GM12878 (cell line): ENCODE measurements around the gene FCGBP.
"Not testable (repeated sequence)": the region's sequence is repeated elsewhere in the genome, so short reads cannot be mapped to it uniquely, and the experiment has no call there.

Experiments used
- CEBPB ChIP-seq, 2 experiments: fragments of 150-350 bp in 1 of 2; IDR thresholded peaks; 2 replicates each; pipeline ENCODE4 v1.6.1; 2012 to 2014; ENCODE audit warnings: low read depth in 2 of 2, low read length in 2 of 2, borderline replicate concordance in 1 of 2, inconsistent platforms in 1 of 2
- EED ChIP-seq: sonication (generic); IDR thresholded peaks from 2 replicates; pipeline ENCODE4 v1.6.1; 2016; ENCODE audit warnings: antibody characterized with exemption, low read depth
- EGR1 ChIP-seq, 2 experiments: IDR thresholded peaks; 1 replicate in 1 of 2; 2 replicates in 1 of 2; pipeline ENCODE4 v1.6.1; 2011 to 2012; ENCODE audit warnings: low read depth in 2 of 2, low read length in 2 of 2, borderline replicate concordance in 1 of 2, mild to moderate bottlenecking in 1 of 2, moderate library complexity in 1 of 2
- NR2C2 ChIP-seq: IDR thresholded peaks from 2 replicates; pipeline ENCODE4 v1.6.1; 2011; ENCODE audit warnings: borderline replicate concordance, low read depth; ENCODE audit not compliant: control insufficient read depth, insufficient read length
- TF ChIP-seq, protein P1 (sequence below), 3 experiments: IDR thresholded peaks in 2 of 3; conservative IDR thresholded peaks in 1 of 3; 2 replicates each; pipeline ENCODE4 v1.5.1; 2011; ENCODE audit warnings: low read depth in 3 of 3, low read length in 3 of 3, mild to moderate bottlenecking in 3 of 3, control low read depth in 2 of 3, moderate library complexity in 2 of 3, inconsistent platforms in 1 of 3, mixed read lengths in 1 of 3; ENCODE audit not compliant: control insufficient read depth in 2 of 3, insufficient read depth in 1 of 3; ENCODE audit errors: extremely low read depth in 1 of 3

DNA sequence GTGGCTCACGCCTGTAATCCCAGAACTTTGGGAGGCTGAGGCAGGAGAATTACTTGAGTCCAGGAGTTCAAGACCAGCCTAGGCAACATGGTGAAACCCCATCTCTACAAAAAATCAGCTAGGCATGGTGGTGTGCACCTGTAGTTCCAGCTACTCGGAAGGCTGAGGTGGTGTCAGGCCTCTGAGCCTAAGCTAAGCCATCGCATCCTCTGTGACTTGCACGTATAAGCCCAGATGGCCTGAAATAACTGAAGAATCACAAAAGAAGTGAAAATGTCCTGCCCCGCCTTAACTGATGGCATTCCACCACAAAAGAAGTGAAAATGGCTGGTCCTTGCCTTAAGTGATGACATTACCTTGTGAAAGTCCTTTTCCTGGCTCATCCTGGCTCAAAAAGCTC is 23.5 kb upstream of the FCGBP start:
- not testable (repeated sequence) for TF ChIP-seq EED; CEBPB (IDR thresholded peaks at IDR 0.05; ENCODE audit: borderline replicate concordance in 1 of 2, low read depth in 2 of 2, low read length in 2 of 2); NR2C2; EGR1 (IDR thresholded peaks at IDR 0.05; ENCODE audit: borderline replicate concordance in 1 of 2, low read depth in 2 of 2, low read length in 2 of 2)
- TF ChIP-seq, protein P1, sequence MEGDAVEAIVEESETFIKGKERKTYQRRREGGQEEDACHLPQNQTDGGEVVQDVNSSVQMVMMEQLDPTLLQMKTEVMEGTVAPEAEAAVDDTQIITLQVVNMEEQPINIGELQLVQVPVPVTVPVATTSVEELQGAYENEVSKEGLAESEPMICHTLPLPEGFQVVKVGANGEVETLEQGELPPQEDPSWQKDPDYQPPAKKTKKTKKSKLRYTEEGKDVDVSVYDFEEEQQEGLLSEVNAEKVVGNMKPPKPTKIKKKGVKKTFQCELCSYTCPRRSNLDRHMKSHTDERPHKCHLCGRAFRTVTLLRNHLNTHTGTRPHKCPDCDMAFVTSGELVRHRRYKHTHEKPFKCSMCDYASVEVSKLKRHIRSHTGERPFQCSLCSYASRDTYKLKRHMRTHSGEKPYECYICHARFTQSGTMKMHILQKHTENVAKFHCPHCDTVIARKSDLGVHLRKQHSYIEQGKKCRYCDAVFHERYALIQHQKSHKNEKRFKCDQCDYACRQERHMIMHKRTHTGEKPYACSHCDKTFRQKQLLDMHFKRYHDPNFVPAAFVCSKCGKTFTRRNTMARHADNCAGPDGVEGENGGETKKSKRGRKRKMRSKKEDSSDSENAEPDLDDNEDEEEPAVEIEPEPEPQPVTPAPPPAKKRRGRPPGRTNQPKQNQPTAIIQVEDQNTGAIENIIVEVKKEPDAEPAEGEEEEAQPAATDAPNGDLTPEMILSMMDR (IDR thresholded peaks at IDR 0.05 in 2 of 3, conservative IDR thresholded peaks at IDR 0.05 in 1 of 3; ENCODE audit: control insufficient read depth in 2 of 3, extremely low read depth in 1 of 3, insufficient read depth in 1 of 3, low read depth in 3 of 3, low read length in 3 of 3), result not testable (repeated sequence)
